ENCODE data around the gene CSRP1. TPM values are rescaled to one million over a fixed set of nuclear protein-coding genes. Genes with fewer than 3 reads are reported as not detected.
A peak's percentile ranks its signal among the peaks of the same experiment; 100 is the strongest.

CSRP1 gene
- total RNA-seq, 6 experiments from 2014 or later: 54.9 to 158 (median 87.0) TPM

GRCh38 chr1:201444792-201445191 is 62.1 kb downstream of the CSRP1 start:
- no peaks in the 10 kb centered on the region for H3K27me3 ChIP-seq
- no peak for DNase-seq
- no peak overlapping the region for H3K27ac ChIP-seq
- WGBS (ENCODE audit: insufficient coverage, low coverage, low lambda C conversion rate, missing lambda C conversion rate): 84% methylated on average over 4 of the region's 4 CpGs
- H3K4me3 ChIP-seq: no peak overlapping the region
- intact Hi-C loops (cut with DNase I): no loop called here
- no peaks in the 10 kb centered on the region for H3K36me3 ChIP-seq
- ATAC-seq: no peak
- no peaks in the 10 kb centered on the region for H3K9me3 ChIP-seq
- TF ChIP-seq POLR2A (IDR thresholded peaks at IDR 0.05): no peak
- TF ChIP-seq, protein P1, sequence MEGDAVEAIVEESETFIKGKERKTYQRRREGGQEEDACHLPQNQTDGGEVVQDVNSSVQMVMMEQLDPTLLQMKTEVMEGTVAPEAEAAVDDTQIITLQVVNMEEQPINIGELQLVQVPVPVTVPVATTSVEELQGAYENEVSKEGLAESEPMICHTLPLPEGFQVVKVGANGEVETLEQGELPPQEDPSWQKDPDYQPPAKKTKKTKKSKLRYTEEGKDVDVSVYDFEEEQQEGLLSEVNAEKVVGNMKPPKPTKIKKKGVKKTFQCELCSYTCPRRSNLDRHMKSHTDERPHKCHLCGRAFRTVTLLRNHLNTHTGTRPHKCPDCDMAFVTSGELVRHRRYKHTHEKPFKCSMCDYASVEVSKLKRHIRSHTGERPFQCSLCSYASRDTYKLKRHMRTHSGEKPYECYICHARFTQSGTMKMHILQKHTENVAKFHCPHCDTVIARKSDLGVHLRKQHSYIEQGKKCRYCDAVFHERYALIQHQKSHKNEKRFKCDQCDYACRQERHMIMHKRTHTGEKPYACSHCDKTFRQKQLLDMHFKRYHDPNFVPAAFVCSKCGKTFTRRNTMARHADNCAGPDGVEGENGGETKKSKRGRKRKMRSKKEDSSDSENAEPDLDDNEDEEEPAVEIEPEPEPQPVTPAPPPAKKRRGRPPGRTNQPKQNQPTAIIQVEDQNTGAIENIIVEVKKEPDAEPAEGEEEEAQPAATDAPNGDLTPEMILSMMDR (IDR thresholded peaks at IDR 0.05): no peak
- H3K4me1 ChIP-seq: no peaks in the 10 kb centered on the region

GRCh38 chr1:201443747-201444146 is 63.2 kb downstream of the CSRP1 start:
- H3K9me3 ChIP-seq: no peaks in the 10 kb centered on the region
- H3K27ac ChIP-seq: no peak overlapping the region
- DNase-seq (peak in 1 of 3 donors; percentile 26), ATAC-seq (no peak)
- no peaks in the 10 kb centered on the region for H3K4me1 ChIP-seq
- intact Hi-C loops (cut with DNase I): no loop called here
- TF ChIP-seq, protein P1 (IDR thresholded peaks at IDR 0.05): no peak
- no peak for TF ChIP-seq POLR2A (IDR thresholded peaks at IDR 0.05)
- no peaks in the 10 kb centered on the region for H3K36me3 ChIP-seq
- H3K27me3 ChIP-seq: no peaks in the 10 kb centered on the region
- no peak overlapping the region for H3K4me3 ChIP-seq
- WGBS (ENCODE audit: insufficient coverage, low coverage, low lambda C conversion rate, missing lambda C conversion rate): 78% methylated on average over 2 of the region's 7 CpGs

- WGBS (ENCODE audit: insufficient coverage, low coverage, low lambda C conversion rate, missing lambda C conversion rate): 45% methylated on average over 3 of the region's 3 CpGs
- Histone ChIP-seq H3K4me3 (no peak overlapping the region), H3K4me1 (no peaks in the 10 kb centered on the region)
These were observed 70.0 kb downstream of the CSRP1 start for GRCh38 chr1:201436969-201437368.

DNA sequence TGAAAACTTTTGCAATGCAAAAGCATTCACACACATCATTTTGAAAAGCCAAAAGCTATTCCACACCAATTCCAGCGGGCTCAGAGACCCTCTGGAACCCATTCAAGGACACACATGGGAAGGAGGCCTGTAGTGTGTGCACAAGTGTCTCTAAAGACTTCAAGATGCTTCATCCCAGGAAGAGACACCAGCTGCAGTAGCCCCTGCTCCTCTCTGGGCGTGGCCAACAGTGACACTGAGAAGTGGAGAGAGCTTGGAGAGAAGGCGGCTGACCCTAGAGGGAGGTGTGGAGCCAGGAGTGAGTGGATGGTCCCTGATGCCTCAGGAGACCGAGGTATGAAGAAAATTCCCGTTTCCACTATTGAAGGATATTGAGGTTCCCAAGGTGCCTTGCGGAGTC is 70.5 kb downstream of the CSRP1 start:
- intact Hi-C loops (cut with DNase I): no loop called here
- no peak for ATAC-seq
- TF ChIP-seq POLR2A (IDR thresholded peaks at IDR 0.05): no peak
- TF ChIP-seq, protein P1 (IDR thresholded peaks at IDR 0.05): no peak
- H3K4me3 ChIP-seq: no peak overlapping the region
- 53% methylated on average over 6 of the region's 6 CpGs for WGBS (ENCODE audit: insufficient coverage, low coverage, low lambda C conversion rate, missing lambda C conversion rate)
- H3K9me3 ChIP-seq: no peaks in the 10 kb centered on the region
- H3K27me3 ChIP-seq: no peaks in the 10 kb centered on the region
- DNase-seq: peak in 1 of 3 donors; percentile 15
- H3K36me3 ChIP-seq: no peaks in the 10 kb centered on the region
- H3K4me1 ChIP-seq: no peaks in the 10 kb centered on the region
- H3K27ac ChIP-seq: no peak overlapping the region

More at GRCh38 chr1:201436969-201437368, 70.0 kb downstream of the CSRP1 start:
- DNase-seq: no peak
- Histone ChIP-seq H3K9me3 (no peaks in the 10 kb centered on the region), H3K27me3 (no peaks in the 10 kb centered on the region), H3K27ac (no peak overlapping the region), H3K36me3 (no peaks in the 10 kb centered on the region)
- ATAC-seq: no peak
- intact Hi-C loops (cut with DNase I): no loop called here
- TF ChIP-seq, protein P1 (IDR thresholded peaks at IDR 0.05): no peak
- TF ChIP-seq POLR2A (IDR thresholded peaks at IDR 0.05): no peak

- ATAC-seq: no peak
- H3K9me3 ChIP-seq: no peaks in the 10 kb centered on the region
- H3K27ac ChIP-seq: no peak overlapping the region
- DNase-seq: no peak
- no peaks in the 10 kb centered on the region for H3K36me3 ChIP-seq
- H3K4me1 ChIP-seq: no peaks in the 10 kb centered on the region
- intact Hi-C loops (cut with DNase I): no loop called here
- no peak for TF ChIP-seq POLR2A (IDR thresholded peaks at IDR 0.05)
- TF ChIP-seq, protein P1 (IDR thresholded peaks at IDR 0.05): no peak
- WGBS (ENCODE audit: insufficient coverage, low coverage, low lambda C conversion rate, missing lambda C conversion rate): 81% methylated on average over 3 of the region's 3 CpGs
- H3K4me3 ChIP-seq: no peak overlapping the region
- no peaks in the 10 kb centered on the region for H3K27me3 ChIP-seq
These were observed 72.7 kb downstream of the CSRP1 start for GRCh38 chr1:201434266-201434665.

Data from right lobe of liver (tissue), 6 donors.